CD4-positive, alpha-beta T cell treated with Interleukin-12 subunit alpha and Interleukin-12 subunit beta, for 1 hour (primary cell): ENCODE data around the gene STX19.

Experiments
- DNase-seq: peaks from one replicate; pipeline ENCODE4 v3.0.0-alpha.2; 2020

STX19 gene

DNA sequence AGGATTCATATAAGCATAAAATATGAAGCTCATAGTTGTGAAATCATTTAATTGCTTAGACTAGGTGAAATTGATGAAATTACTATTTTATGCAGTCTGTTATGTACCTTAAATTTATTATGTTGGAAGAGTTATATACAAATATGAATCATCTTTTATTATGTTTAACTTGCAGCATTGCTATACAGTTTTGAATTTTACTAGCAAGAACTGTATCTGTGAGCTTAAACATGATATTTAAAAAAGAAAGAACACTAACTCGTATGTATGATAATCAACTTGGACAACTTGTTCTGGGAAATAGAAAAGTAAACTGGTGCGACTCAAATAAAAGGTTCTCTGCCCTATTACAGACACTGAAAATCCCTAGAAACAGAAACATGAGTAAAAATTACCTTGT is 1.8 kb downstream of the STX19 start:
- no peak for DNase-seq

DNA sequence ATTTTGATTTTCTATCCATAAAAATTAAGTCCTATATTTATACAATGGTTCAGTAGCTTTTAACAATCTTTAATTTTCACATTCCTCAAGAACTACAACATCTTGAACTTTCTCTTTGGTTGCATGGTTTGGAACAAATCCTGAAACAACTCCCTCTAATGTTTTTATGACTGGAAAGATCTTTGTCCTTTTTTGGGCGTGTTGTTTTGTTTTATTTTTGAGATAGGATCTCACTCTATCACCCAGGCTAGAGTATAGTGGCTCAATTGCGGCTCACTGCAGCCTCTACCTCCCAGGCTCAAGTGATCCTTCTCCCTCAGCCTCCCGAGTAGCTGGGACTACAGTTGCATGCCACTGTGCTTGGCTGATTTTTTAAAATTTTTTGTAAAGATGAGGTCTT is 4.0 kb downstream of the STX19 start:
- DNase-seq, result no peak

DNA sequence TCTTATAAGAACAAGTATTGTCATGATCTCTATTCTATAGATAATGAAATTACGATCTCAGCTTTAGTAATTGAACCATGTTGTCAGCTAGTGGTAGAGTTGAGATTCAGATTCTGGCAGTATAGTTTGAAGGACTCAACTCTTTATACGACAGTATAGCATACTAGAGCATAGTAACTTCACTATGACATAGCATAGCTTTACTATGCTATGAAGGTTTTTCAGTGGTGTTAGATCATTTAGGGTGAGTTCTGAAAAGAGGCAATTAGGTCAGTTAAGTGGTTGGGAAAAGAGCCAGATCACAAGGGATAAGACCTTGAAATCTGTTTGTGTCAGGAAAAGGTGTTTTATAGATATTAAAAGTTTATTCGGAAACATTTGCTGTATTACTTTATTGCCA is 8.1 kb downstream of the STX19 start:
- DNase-seq, result no peak

DNA sequence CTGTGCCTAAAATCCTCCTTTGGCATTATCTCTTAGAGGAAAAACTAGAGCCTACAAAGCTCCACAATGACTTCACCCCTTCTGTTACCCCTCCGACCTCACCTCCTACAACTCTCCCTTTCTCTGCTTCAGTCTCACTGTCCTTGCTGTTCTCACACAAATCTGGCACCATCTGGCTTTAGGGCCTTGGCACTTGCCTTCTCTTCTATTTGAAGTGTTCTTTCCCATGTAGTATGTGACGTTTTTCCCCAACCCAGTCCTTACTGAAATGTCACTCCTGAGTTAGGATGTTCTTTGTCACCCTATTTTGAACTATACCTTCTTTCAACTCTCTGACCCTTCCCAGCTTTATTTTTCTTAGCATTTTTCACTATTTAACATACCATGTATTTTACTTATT is 8.7 kb downstream of the STX19 start:
- DNase-seq, result no peak

DNA sequence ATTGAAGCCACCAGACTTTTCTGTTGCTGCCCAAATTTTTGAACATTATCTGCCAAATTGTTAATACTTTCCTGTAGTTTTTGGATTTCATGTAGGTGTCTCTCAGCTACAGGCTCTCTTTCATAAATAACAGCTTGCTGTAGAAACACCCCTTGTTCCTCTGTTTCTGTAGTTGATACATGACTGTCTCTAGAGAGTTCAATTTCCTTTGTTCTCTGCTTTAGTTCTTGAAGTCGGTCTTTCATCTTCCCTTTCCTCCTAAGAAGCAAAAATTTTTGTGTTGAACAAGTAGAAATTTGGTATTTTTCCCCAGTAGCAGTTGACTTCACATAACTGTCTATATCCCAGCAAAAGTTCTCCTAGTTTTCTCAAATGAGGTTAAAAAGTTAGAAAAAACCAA is 13.4 kb downstream of the STX19 start:
- no peak for DNase-seq

DNA sequence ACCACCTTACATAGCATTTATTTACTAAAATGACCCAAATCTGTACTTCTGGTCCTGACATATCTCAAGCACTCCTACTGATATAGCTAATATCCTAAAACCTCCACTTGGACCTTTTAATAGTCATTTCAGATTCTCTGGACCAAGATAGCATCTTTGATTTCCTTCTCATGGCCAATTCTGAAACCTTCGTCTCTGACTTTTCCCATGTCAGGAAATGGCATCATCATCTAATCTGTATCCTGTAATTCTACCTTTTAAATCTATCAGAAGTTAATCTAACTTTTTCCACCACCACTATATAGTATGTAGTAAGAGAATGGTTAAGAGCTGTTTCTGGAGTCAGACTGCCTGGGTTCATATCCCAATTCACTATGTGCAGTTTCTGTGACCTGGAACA is 16.2 kb downstream of the STX19 start:
- DNase-seq, result no peak

DNA sequence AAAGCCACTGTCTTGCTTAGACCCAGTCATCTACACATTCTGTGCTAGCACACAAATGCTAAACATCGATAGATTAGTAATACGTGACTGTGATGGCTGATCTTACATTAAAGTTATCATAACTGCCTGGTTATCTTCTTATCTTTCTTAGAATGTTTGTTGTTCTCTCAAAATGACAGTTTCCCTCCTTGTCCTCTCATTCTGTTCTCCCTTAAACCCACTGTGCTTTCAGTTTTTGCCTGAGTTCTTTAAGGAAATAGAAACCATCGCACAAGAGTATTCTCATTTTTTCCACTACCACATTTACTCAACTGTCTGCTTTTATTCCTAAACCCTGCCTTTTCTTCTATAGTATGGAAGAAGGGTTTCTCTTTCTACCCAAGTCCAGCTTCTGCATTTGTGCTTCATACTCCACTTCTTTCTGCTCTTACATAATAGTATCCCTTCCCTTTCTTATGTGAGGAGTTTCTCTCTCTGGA is 17.1 kb downstream of the STX19 start:
- no peak for DNase-seq

DNA sequence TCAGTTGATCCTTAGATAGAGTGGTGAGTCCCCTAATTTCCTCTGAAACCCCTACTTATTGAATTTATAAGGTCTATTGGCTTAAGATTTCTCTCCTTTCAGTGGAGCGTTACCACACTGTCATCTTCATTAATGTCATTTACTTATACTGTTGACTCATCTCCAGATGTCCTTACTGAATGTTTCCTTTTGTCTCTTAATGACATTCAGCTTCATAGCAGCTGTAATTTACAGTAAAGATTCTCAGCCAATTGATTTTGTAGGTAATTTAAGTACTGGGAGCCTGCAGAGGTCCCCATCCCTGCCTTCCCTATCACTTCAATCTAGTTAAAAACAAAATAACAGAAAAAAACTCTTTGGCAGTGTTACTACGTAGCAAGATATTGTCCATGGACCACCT is 18.8 kb downstream of the STX19 start:
- no peak for DNase-seq

DNA sequence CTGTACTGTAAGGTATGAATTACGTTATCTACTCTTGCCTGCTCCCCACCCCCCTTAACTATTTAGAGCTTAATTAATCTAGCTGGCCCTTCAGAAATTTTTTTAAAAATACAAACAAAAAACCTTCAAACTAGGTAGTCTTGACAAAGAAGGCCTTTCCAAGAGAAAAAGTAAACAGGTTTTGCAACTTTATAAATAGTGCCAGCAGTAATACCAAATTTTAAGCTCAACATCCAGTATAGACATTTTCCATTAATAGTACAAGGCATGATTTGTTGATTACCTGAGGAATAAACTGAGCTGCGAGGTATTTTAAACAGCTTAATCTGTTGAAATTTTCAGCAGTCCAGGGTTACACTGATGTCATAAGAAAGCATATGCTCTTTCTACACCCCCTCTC is 20.1 kb downstream of the STX19 start:
- no peak for DNase-seq

DNA sequence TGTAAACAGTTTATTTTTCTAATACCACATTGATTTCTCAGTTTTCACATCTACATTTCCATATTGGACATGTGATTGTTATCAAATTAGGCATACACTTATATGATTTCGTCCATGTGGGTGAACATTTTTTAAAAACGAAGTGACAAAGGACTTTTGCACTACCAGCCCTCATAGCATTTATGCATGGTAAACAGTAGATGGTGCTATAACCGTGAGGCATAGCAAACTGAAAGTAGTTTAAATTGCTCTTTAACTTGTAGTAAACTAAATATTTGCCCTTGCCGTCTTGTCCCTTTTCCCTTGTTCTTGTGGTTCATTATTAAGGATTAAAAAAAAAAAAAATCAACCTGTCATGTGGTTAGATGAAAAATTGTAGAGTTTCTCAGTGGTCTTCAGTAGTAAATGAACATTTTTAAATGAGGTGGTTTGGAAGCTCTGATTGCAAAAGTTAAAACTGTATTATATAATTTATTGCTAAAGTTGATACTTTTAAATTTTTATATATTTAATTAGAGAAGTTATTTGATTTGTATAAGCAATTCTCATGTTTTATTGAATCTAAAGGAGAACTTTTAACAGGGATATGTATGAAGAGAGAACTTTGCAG is 24.0 kb downstream of the STX19 start:
- DNase-seq, result peak; percentile 64

DNA sequence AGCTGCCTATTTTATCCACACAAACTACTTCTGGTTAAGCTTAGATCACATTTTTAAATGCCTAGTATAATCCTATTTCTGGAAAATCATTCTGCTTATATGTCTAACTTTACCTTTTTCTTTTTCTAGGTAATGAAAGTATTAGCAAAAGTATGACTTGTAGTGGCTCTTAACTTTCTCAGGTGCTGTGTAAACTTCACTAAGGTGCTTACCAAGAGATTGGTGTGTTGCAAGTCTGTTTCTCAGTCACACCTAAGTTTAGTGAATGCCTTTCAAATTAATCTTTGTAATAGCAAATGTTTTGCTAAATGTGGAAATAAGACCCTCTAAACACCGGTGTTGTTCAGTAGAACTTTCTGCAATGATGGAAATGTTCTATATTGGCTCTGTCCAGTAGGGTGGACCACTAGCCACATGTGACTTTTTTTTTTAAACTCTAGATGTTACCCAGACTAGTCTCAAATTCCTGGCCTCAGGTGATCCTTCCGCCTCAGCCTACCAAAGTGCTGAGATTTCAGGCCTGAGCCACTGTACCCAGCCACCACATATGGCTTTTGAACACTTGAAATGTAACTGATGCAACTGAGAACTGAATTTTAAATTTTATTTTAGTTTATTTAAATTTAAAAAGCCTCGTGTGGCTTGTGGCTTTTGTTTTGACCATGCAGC is 26.4 kb downstream of the STX19 start:
- no peak for DNase-seq

DNA sequence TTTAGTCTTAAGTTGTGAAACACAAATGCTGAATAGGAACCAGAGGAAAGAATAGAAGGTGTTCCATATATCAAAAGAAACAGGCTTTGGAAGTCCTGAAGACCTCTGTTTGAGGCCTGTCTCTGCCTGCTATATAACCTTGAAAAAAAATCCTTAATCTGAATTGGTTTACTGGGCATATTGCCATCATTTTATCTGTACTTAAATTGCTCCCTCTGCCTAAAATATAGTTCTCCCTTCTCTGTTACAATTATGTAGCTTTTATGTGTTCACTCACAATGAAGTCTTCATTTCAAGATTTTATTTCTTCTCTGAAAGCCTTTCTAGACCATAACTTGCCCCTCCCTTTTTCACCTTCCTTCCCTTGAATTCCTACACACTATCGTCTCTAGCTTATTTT is 27.2 kb downstream of the STX19 start:
- DNase-seq, result no peak

DNA sequence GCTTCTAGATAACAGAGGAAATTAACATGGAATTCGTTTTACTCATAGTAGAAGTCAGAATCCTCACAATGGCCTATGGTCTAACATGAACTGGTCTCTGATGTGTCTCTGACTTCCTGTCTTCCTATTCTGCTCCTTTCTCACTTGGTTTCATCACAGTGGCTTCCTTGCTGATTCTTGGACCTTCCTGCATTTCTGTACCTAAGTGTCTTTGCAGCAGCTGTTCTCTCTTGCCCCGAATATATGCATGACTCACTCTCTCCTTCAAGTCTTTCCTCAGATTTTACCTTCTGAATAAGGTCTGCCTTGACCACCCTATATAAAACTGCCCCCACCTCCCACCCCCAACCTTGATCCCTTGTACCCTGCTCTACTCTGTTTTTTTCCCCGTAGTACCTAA is 34.3 kb downstream of the STX19 start:
- no peak for DNase-seq

DNA sequence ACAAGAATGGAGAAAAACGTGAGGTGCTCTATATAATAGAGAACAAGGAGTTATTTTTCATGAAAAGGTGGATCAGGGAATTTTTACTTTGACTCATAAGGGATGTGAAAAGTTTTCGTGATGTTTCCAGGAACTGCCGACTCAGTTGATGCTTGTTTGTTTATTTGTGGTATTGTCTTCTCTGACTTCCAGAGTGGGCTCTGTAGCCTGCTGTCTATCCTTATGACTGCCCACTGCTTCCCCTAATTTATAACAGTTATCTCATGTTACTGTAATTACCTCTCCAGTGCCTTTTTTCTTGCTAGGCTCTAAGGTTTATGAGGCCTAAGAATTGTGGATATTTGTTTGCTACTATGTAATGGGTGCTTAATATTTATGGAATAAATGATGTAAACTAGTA is 36.2 kb downstream of the STX19 start:
- no peak for DNase-seq

DNA sequence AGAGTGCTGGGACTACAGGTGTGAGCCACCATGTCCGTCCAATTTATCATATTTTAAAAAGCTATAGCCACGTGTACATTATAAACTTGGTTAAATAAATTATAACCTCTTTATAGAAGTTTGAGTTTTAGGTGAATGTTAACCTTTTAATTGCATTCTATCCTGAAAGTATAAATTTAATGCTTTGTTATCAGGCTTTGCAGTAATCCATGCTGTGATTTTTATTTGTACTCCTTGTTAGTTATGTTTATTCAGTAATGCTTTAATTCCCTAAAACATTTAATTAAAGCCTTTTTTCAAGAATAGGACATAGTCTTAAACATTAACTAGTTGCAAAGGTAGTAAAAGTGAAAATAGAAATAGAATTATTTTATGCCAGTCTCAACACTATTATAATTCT is 36.8 kb downstream of the STX19 start:
- no peak for DNase-seq

DNA sequence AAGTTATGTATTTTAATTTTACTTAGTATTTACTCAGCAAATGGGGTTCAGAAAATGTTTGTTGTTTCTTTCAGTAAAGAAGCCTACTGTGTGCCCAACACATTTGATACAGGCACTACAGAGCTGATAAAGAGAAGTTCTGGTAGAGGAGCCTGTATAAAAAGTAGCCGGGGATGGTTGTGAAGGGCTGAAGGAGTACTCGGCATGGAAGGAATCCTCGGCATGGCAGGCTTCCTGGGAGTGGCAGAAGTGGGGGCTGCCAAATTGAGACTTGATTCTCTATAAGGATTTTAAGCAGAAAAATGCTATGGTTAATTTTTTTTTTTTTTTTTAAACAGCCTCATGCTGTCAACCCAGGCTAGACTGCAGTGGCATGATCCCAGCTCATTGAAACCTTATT is 39.2 kb downstream of the STX19 start:
- no peak for DNase-seq

DNA sequence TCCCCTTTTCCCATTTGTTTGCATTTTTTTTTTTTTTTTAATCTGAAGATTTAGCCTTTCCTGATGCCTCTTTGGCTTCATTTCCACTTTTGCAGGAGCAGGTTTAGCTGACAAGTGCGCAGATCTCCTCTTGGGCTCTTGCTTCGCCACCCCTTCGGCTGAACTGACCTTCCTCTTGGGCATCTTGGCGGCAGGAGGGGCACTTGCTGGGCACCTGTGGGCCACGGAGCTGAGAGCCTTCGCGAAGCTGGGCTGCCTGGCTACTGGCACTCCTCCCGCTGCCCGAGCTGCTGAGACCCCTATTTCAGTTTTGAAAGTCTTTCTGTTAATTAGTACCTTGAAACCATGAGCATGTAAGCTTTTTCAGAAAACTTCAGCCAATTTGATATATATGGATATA is 39.6 kb downstream of the STX19 start:
- DNase-seq, result no peak

DNA sequence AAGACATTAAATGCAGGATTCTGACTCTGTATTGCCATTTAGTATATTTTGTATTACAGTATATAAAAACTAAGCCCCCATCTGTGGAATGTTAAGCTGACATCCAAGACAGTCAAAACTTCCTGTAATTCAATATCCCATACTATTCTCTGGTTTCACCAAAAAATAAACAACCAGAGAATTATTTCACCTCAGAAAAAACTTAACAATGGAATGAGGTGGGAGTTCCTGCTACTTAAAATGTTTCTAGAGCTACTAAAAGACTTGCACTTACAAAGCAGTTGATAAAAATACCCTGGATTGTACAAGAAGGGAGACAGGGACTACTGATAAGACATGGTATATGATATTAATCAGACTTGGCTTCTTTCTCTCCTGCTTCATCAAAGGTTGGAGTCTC is 40.1 kb downstream of the STX19 start:
- no peak for DNase-seq

DNA sequence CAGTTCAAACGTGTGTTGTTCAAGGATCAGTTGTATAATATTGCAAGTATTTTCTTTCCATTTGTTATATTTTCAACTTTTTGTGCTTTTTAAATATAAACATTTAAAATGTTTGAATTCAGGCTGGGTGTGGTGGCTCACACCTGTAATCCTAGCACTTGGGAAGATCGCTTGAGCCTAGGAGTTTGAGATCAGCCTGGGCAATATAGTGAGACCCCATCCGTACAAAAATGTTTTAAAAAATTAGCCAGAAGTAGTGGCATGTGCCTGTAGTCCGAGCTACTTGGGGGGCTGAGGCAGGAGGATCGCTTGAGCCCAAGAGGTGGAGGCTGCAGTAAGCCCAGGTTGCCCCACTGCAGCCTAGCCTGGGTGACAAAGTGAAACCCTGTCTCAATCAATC is 43.8 kb downstream of the STX19 start:
- DNase-seq, result no peak

DNA sequence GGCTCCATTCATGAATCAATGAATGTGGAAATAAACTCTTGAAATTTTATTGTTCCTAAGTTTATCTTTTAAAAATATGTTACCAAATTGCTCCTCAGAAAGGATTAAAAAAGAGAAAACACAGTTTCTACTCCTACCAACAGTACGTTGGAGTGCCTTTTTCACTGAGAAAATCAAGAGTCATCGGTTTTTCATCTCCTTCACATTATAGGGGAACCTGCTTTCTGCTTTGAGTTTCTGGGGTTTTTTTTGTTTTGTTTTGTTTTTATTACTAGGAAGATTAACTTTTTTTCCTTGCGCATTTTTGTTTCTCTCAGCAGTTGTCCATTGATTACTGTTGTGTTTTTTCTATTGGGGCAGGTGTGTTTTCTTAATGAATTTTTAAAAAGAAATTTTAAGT is 45.0 kb downstream of the STX19 start:
- no peak for DNase-seq

DNA sequence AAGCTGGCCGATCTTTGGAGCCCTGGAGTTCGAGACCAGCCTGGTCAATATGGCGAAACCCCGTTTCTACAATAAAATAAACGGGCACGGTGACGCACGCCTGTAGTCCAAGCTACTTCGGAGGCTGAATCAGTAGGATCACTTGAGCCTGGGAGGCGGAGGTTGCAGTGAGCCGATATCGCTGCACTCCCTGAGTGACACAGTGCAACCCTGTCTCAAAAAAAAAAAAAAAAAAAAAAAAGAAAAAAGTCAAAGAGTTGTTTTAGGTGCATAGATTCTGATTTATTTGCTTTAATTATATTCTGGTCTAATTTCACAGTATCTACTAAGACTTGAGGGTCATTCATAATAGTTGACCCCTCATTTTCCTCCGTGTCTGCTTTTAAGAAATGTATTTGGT is 46.7 kb downstream of the STX19 start:
- DNase-seq, result no peak

DNA sequence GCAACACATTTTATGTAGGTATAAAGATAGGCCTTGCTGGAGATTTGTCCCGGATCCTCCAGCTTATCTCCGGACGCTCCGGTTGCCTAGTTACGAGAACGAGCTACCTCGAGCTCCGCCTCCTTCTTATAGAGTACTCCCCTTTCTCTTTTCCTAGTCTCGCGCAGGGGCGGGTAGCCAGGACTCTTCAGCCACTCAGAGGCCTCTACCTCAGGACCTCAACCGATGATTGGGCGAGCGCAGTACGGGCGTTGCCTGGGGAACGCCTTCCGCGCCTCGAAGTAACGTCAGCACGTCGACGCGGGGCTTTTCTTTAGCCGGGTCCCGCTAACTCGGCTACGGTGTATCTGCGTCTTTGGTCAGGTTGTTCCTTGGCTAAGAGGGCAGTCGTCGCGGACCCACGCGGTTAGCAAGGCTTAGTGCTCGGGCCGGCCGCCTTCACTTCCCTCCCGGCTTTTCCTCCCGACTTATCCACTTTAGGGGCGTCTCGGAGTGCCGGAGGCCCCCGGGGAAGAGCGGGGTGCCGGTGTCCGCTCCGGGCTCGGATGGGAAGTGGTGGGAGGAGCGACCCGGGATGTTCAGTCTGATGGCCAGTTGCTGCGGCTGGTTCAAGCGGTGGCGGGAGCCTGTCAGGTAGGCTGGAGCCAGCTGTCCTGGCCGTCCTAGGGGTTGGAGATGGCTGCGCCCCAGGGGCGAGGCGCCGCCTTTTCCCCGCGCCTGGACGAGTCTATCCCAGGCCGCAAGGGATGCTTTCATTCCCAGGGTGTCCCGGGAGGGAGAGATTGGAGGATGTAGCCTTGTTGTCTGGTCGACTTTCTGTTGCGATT is 48.3 kb downstream of the STX19 start, which contains the start of gene ARL13B:
TSS of gene ARL13B (plus strand) at position 306 of the 827 bp plus-strand sequence. CDS start at position 575, 269 bp downstream.
- DNase-seq, result peak; percentile 95

DNA sequence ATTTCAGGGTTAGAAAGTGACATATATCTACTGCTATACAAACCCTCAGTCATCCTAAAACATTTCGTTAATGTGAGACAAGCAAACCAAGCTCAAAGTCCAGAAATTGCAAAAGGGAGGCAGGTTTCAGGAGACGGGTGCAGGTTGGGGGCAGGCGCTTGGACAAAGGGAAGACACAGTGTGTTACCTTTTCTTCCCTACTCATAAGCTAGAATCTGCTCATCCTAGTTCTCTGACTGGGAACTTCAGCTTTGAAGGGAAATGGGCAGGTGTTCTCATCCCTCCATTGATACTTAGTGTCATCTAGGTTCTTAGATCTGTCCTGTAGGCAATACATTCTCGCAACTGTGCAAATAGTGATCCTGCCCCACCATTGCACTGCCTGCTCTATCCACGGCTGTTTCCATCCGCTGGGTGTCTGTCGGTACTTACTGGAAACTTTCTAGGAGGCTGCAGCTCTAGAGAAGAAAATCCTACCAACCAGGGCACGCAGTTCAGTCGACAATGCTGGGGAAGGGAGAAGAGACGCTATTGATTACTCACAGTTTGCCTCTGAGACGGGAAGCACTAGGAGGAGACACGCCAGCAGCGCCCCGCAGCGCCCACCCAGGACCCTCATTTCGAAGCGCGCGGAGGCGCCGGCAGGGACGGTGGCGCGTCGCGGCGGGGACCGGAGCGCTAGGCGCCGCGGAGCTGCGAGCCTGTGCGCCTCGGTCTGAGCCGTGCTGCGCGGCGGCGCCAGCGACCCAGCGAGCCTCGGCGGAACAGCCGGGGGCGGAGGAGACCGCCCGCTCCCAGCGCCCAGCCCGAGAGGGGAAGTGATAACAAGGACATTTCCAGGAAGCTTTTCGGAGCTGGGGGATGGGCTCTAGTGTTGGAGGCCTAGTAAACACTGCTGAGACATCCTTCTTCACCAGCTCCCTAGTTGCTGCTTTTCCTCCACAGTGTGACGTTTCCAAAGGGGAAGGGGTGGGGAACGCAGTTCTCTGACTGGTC is 55.0 kb downstream of the STX19 start, which contains the start of gene PROS1:
TSS of gene PROS1 (minus strand) at position 766 of the 996 bp plus-strand sequence. CDS start at position 619, 147 bp downstream.
- DNase-seq, result peak; percentile 34
